Measurements from ENCODE around the gene SPOCK2.

SPOCK2 gene

GRCh38 chr10:72088889-72089575 lies 681 bp upstream of the SPOCK2 start:
- DNase-seq (ENCODE audit: low read depth): peak; percentile 17
- TF ChIP-seq CTCF (IDR thresholded peaks at IDR 0.05; ENCODE audit: low read length, missing control alignments): no peak
- H3K4me3 ChIP-seq (replicated peaks; ENCODE audit: low read depth, low read length): no peak overlapping the region

GRCh38 chr10:72087392-72087968 lies 871 bp downstream of the SPOCK2 start:
- no peak overlapping the region for H3K4me3 ChIP-seq (replicated peaks; ENCODE audit: low read depth, low read length)
- no peak for TF ChIP-seq CTCF (IDR thresholded peaks at IDR 0.05; ENCODE audit: low read length, missing control alignments)
- no peak for DNase-seq (ENCODE audit: low read depth)

GRCh38 chr10:72086466-72087391 lies 1.6 kb downstream of the SPOCK2 start:
- H3K4me3 ChIP-seq (replicated peaks; ENCODE audit: low read depth, low read length): no peak overlapping the region
- TF ChIP-seq CTCF (IDR thresholded peaks at IDR 0.05; ENCODE audit: low read length, missing control alignments): no peak
- no peak for DNase-seq (ENCODE audit: low read depth)

- H3K4me3 ChIP-seq (replicated peaks; ENCODE audit: low read depth, low read length): no peak overlapping the region
- no peak for TF ChIP-seq CTCF (IDR thresholded peaks at IDR 0.05; ENCODE audit: low read length, missing control alignments)
- no peak for DNase-seq (ENCODE audit: low read depth)
Measured at GRCh38 chr10:72085864-72086465, 2.4 kb downstream of the SPOCK2 start.

GRCh38 chr10:72085166-72085565 lies 3.2 kb downstream of the SPOCK2 start:
- no peak for DNase-seq (ENCODE audit: low read depth)
- no peak for TF ChIP-seq CTCF (IDR thresholded peaks at IDR 0.05; ENCODE audit: low read length, missing control alignments)
- H3K4me3 ChIP-seq (replicated peaks; ENCODE audit: low read depth, low read length): no peak overlapping the region

- no peak for DNase-seq (ENCODE audit: low read depth)
- no peak for TF ChIP-seq CTCF (IDR thresholded peaks at IDR 0.05; ENCODE audit: low read length, missing control alignments)
- no peak overlapping the region for H3K4me3 ChIP-seq (replicated peaks; ENCODE audit: low read depth, low read length)
Measured at GRCh38 chr10:72083790-72084459, 4.4 kb downstream of the SPOCK2 start.

All from fibroblast of pulmonary artery (primary cell).